H1 (cell line): ENCODE data around the gene SLC38A10.

Source experiments
- CHD2 ChIP-seq: IDR thresholded peaks from 2 replicates; pipeline ENCODE4 v1.6.1; 2012; ENCODE audit warnings: low read length, improper control_type of control experiment
- CTCF ChIP-seq, 3 experiments: IDR thresholded peaks; 1 replicate in 2 of 3; 2 replicates in 1 of 3; pipeline versions ENCODE4 v1.5.1 to v1.6.1; 2011; ENCODE audit warnings: low read length in 3 of 3, mild to moderate bottlenecking in 3 of 3, inconsistent platforms in 2 of 3, low read depth in 1 of 3, moderate library complexity in 1 of 3; ENCODE audit not compliant: insufficient read depth in 1 of 3; ENCODE audit errors: control extremely low read depth in 1 of 3
- EGR1 ChIP-seq: IDR thresholded peaks from 2 replicates; pipeline ENCODE4 v1.6.1; 2011; ENCODE audit warnings: low read depth, low read length, borderline replicate concordance
- EP300 ChIP-seq, 2 experiments: IDR thresholded peaks; 1 replicate in 1 of 2; 2 replicates in 1 of 2; pipeline ENCODE4 v1.6.1; 2011 to 2012; ENCODE audit warnings: low read depth in 2 of 2, low read length in 2 of 2, mild to moderate bottlenecking in 2 of 2, borderline replicate concordance in 1 of 2, inconsistent platforms in 1 of 2, moderate library complexity in 1 of 2
- EZH2 ChIP-seq: fragments of 200-600 bp; sonication (generic); IDR thresholded peaks from 2 replicates; pipeline ENCODE4 v1.7.1; 2012; ENCODE audit warnings: low read depth, mild to moderate bottlenecking, moderate library complexity, low read length, inconsistent platforms; ENCODE audit not compliant: severe bottlenecking
- JUN ChIP-seq: IDR thresholded peaks from 2 replicates; pipeline ENCODE4 v1.6.1; 2011; ENCODE audit warnings: low read depth, mild to moderate bottlenecking, improper control_type of control experiment, low read length
- POLR2A ChIP-seq, 2 experiments: IDR thresholded peaks; 1 replicate in 1 of 2; 2 replicates in 1 of 2; pipeline ENCODE4 v1.6.1; 2011; ENCODE audit warnings: low read depth in 2 of 2, low read length in 2 of 2, mild to moderate bottlenecking in 2 of 2; ENCODE audit errors: control extremely low read depth in 1 of 2
- RAD21 ChIP-seq, 2 experiments: IDR thresholded peaks in 1 of 2; conservative IDR thresholded peaks in 1 of 2; 2 replicates each; pipeline ENCODE4 v1.6.1; 2011; ENCODE audit warnings: low read depth in 2 of 2, low read length in 2 of 2, improper control_type of control experiment in 1 of 2, inconsistent platforms in 1 of 2, mild to moderate bottlenecking in 1 of 2, moderate library complexity in 1 of 2
- RFX5 ChIP-seq: IDR thresholded peaks from 2 replicates; pipeline ENCODE4 v1.6.1; 2011; ENCODE audit warnings: low read depth, low read length, improper control_type of control experiment, borderline replicate concordance
- SIN3A ChIP-seq, 2 experiments: IDR thresholded peaks in 1 of 2; conservative IDR thresholded peaks in 1 of 2; 2 replicates each; pipeline ENCODE4 v1.6.1; 2011 to 2012; ENCODE audit warnings: low read length in 2 of 2, improper control_type of control experiment in 1 of 2, low read depth in 1 of 2, mild to moderate bottlenecking in 1 of 2

- TF ChIP-seq POLR2A (IDR thresholded peaks at IDR 0.05; ENCODE audit: control extremely low read depth in 1 of 2, low read depth in 2 of 2, low read length in 2 of 2): no peak
- TF ChIP-seq CTCF (IDR thresholded peaks at IDR 0.05; ENCODE audit: control extremely low read depth in 1 of 3, insufficient read depth in 1 of 3, low read depth in 1 of 3, low read length in 3 of 3): no peak
- TF ChIP-seq JUN: no peak
- TF ChIP-seq EGR1: no peak
- no peak for TF ChIP-seq RAD21 (IDR thresholded peaks at IDR 0.05 in 1 of 2, conservative IDR thresholded peaks at IDR 0.05 in 1 of 2; ENCODE audit: low read depth in 2 of 2, low read length in 2 of 2)
- no peak for TF ChIP-seq EP300 (IDR thresholded peaks at IDR 0.05; ENCODE audit: borderline replicate concordance in 1 of 2, low read depth in 2 of 2, low read length in 2 of 2)
- TF ChIP-seq RFX5: no peak
- no peak for TF ChIP-seq SIN3A (conservative IDR thresholded peaks at IDR 0.05 in 1 of 2, IDR thresholded peaks at IDR 0.05 in 1 of 2; ENCODE audit: low read depth in 1 of 2, low read length in 2 of 2)
- no peak for TF ChIP-seq CHD2
- no peak for TF ChIP-seq EZH2
Measured at GRCh38 chr17:81277946-81278693, 17.0 kb downstream of the SLC38A10 start.
